ENCODE results near the gene RAPGEF4.
"Not testable (repeated sequence)": the region's sequence is repeated elsewhere in the genome, so short reads cannot be mapped to it uniquely, and the experiment has no call there.

Gene RAPGEF4

GRCh38 chr2:172782506-172783164 is 47.0 kb downstream of the RAPGEF4 start:
- no peak for DNase-seq (ENCODE audit: low read depth, low spot score)
- in situ Hi-C loops (cut with HindIII; ENCODE audit: low sequenced_read_pairs), result no loop called here
- no peak overlapping the region for H3K4me3 ChIP-seq (ENCODE audit: low read depth, low read length)
- TF ChIP-seq CTCF (IDR thresholded peaks at IDR 0.05; ENCODE audit: low read depth, low read length), result no peak

- peak; percentile 98 for DNase-seq (ENCODE audit: low read depth, low spot score)
- in situ Hi-C loops (cut with HindIII; ENCODE audit: low sequenced_read_pairs), result no loop called here
- H3K4me3 ChIP-seq (ENCODE audit: low read depth, low read length), result no peak overlapping the region
- peak; percentile 43 for TF ChIP-seq CTCF (IDR thresholded peaks at IDR 0.05; ENCODE audit: low read depth, low read length)
Observed at GRCh38 chr2:172783165-172783898, 47.7 kb downstream of the RAPGEF4 start.

GRCh38 chr2:172788871-172789270 is 53.2 kb downstream of the RAPGEF4 start:
- in situ Hi-C loops (cut with HindIII; ENCODE audit: low sequenced_read_pairs), result no loop called here
- DNase-seq (ENCODE audit: low read depth, low spot score), result no peak
- TF ChIP-seq CTCF (IDR thresholded peaks at IDR 0.05; ENCODE audit: low read depth, low read length), result no peak
- no peak overlapping the region for H3K4me3 ChIP-seq (ENCODE audit: low read depth, low read length)

GRCh38 chr2:172790404-172790803 is 54.8 kb downstream of the RAPGEF4 start:
- H3K4me3 ChIP-seq (ENCODE audit: low read depth, low read length), result no peak overlapping the region
- in situ Hi-C loops (cut with HindIII; ENCODE audit: low sequenced_read_pairs), result no loop called here
- no peak for TF ChIP-seq CTCF (IDR thresholded peaks at IDR 0.05; ENCODE audit: low read depth, low read length)
- DNase-seq (ENCODE audit: low read depth, low spot score), result no peak

GRCh38 chr2:172791953-172792352 is 56.3 kb downstream of the RAPGEF4 start:
- no peak for DNase-seq (ENCODE audit: low read depth, low spot score)
- H3K4me3 ChIP-seq (ENCODE audit: low read depth, low read length), result no peak overlapping the region
- TF ChIP-seq CTCF (IDR thresholded peaks at IDR 0.05; ENCODE audit: low read depth, low read length), result no peak
- in situ Hi-C loops (cut with HindIII; ENCODE audit: low sequenced_read_pairs), result no loop called here

- peak; percentile 55 for DNase-seq (ENCODE audit: low read depth, low spot score)
- H3K4me3 ChIP-seq (ENCODE audit: low read depth, low read length), result no peak overlapping the region
- no peak for TF ChIP-seq CTCF (IDR thresholded peaks at IDR 0.05; ENCODE audit: low read depth, low read length)
- in situ Hi-C loops (cut with HindIII; ENCODE audit: low sequenced_read_pairs), result no loop called here
Observed at GRCh38 chr2:172792711-172793110, 57.1 kb downstream of the RAPGEF4 start.

- in situ Hi-C loops (cut with HindIII; ENCODE audit: low sequenced_read_pairs); DNase-seq (ENCODE audit: low read depth, low spot score); H3K4me3 ChIP-seq (ENCODE audit: low read depth, low read length): not testable (repeated sequence)
Observed at GRCh38 chr2:172803308-172803707, 67.7 kb downstream of the RAPGEF4 start.
